Neuronal stem cell (in vitro differentiated cells): ENCODE results near the gene HOGA1. TPM values are rescaled to one million over a fixed set of nuclear protein-coding genes. Genes with fewer than 3 reads are reported as not detected.

Experiments used
- DNase-seq: peaks from one replicate; pipeline ENCODE4 v3.0.0-alpha.2; 2013; ENCODE audit warnings: low spot score
- H2AFZ ChIP-seq: one replicate; pipeline ENCODE4 v1.6.1; 2013; ENCODE audit warnings: mild to moderate bottlenecking, low read length, inconsistent platforms
- H2AK5ac ChIP-seq: 2 replicates; pipeline ENCODE4 v1.6.1; 2013; ENCODE audit warnings: low read depth, mild to moderate bottlenecking, inconsistent platforms, low read length, moderate library complexity, mixed read lengths
- H2BK120ac ChIP-seq: 2 replicates; pipeline ENCODE4 v1.6.1; 2013; ENCODE audit warnings: low read depth, mild to moderate bottlenecking, inconsistent platforms, low read length, moderate library complexity, mixed read lengths
- H2BK12ac ChIP-seq: one replicate; pipeline ENCODE4 v1.6.1; 2013; ENCODE audit warnings: low read length, inconsistent platforms
- H2BK15ac ChIP-seq: 2 replicates; pipeline ENCODE4 v1.6.1; 2013; ENCODE audit warnings: mild to moderate bottlenecking, low read length, inconsistent platforms, mixed read lengths
- H2BK5ac ChIP-seq: one replicate; pipeline ENCODE4 v1.6.1; 2013; ENCODE audit warnings: inconsistent platforms, mild to moderate bottlenecking, low read length, moderate library complexity
- H3K14ac ChIP-seq: one replicate; pipeline ENCODE4 v1.6.1; 2013; ENCODE audit warnings: low read length, inconsistent platforms
- H3K18ac ChIP-seq: 2 replicates; pipeline ENCODE4 v1.6.1; 2013; ENCODE audit warnings: low read length, inconsistent platforms
- H3K23ac ChIP-seq: 2 replicates; pipeline ENCODE4 v1.6.1; 2013; ENCODE audit warnings: low read depth, mild to moderate bottlenecking, mixed read lengths, low read length, inconsistent platforms; ENCODE audit not compliant: poor library complexity
- H3K27ac ChIP-seq: replicated peaks from 3 replicates; pipeline ENCODE4 v1.5.1; 2013; ENCODE audit warnings: low read length, inconsistent platforms
- H3K27me3 ChIP-seq, 3 experiments: 2 replicates each; pipeline ENCODE4 v1.6.1; 2013; ENCODE audit warnings: low read length in 3 of 3, mild to moderate bottlenecking in 2 of 3, inconsistent platforms in 1 of 3, low read depth in 1 of 3, mixed read lengths in 1 of 3, moderate library complexity in 1 of 3; ENCODE audit not compliant: control insufficient read depth in 3 of 3, insufficient read depth in 3 of 3
- H3K36me3 ChIP-seq, 2 donors: replicated peaks in 1 of 2; 2 replicates each; pipeline ENCODE4 v1.6.1; 2013; ENCODE audit warnings: low read length in 2 of 2; ENCODE audit not compliant: control insufficient read depth in 2 of 2, insufficient read depth in 2 of 2
- H3K4ac ChIP-seq: 2 replicates; pipeline ENCODE4 v1.6.1; 2013; ENCODE audit warnings: inconsistent platforms, mild to moderate bottlenecking, low read length, moderate library complexity
- H3K4me1 ChIP-seq, 2 donors: 1 replicate in 1 of 2; 2 replicates in 1 of 2; pipeline ENCODE4 v1.6.1; 2013; ENCODE audit warnings: low read length in 2 of 2, low read depth in 1 of 2; ENCODE audit not compliant: control insufficient read depth in 2 of 2, insufficient read depth in 1 of 2
- H3K4me2 ChIP-seq: one replicate; pipeline ENCODE4 v1.6.1; 2013; ENCODE audit warnings: mild to moderate bottlenecking, low read length, inconsistent platforms; ENCODE audit not compliant: insufficient read depth, poor library complexity, severe bottlenecking
- H3K4me3 ChIP-seq, 2 donors: 2 replicates each; pipeline ENCODE4 v1.5.1; 2013; ENCODE audit warnings: low read length in 2 of 2, mild to moderate bottlenecking in 2 of 2, inconsistent platforms in 1 of 2, moderate library complexity in 1 of 2
- H3K79me1 ChIP-seq: one replicate; pipeline ENCODE4 v1.6.1; 2013; ENCODE audit warnings: low read depth, mild to moderate bottlenecking, inconsistent platforms, low read length, moderate library complexity
- H3K9ac ChIP-seq: one replicate; pipeline ENCODE4 v1.6.1; 2013; ENCODE audit warnings: mild to moderate bottlenecking, low read depth, low read length, inconsistent platforms; ENCODE audit not compliant: poor library complexity
- H3K9me3 ChIP-seq, 2 donors: replicated peaks in 1 of 2; 2 replicates each; pipeline versions ENCODE3 to v1.6.1; 2013; ENCODE audit warnings: low read length in 2 of 2, mild to moderate bottlenecking in 2 of 2, inconsistent platforms in 1 of 2, low read depth in 1 of 2, mixed read lengths in 1 of 2, moderate library complexity in 1 of 2; ENCODE audit not compliant: control insufficient read depth in 2 of 2, insufficient read depth in 1 of 2
- H4K8ac ChIP-seq: one replicate; pipeline ENCODE4 v1.6.1; 2013; ENCODE audit warnings: low read depth, mild to moderate bottlenecking, inconsistent platforms, low read length, moderate library complexity
- H4K91ac ChIP-seq: one replicate; pipeline ENCODE4 v1.6.1; 2013; ENCODE audit warnings: low read length, low read depth, mild to moderate bottlenecking, inconsistent platforms; ENCODE audit not compliant: poor library complexity
- WGBS, 2 donors: extraction: QIAGEN DNeasy Blood & Tissue Kit; methylation state at CpG; one replicate each; pipeline ENCODE4 v1.1.7; 2013; ENCODE audit warnings: missing lambda C conversion rate in 2 of 2, mixed read lengths in 1 of 2; ENCODE audit not compliant: insufficient read length in 2 of 2, insufficient replicate concordance in 1 of 2; ENCODE audit errors: extremely low coverage in 2 of 2; 5-methylcytosine and 5-hydroxymethylcytosine counted together
- polyA plus RNA-seq, 2 experiments: library from polyadenylated mRNA; stranded (reverse); fragments of 200-250 nt; gene quantifications; one replicate each; pipeline ENCODE4 v1.2.3, GENCODE V29; 2013

The HOGA1 gene
- polyA plus RNA-seq (2013, experiment 1 of 2), result 0.24 TPM
- 0.24 TPM for polyA plus RNA-seq (2013, experiment 2 of 2)

- Histone ChIP-seq H4K8ac (no peak within 1 kb of the TSS), H3K18ac (peak within 1 kb of the TSS; percentile 62), H3K27me3 (peaks cover 0 to 3% (median 0%) of the 10 kb centered on the region in 3 experiments), H3K79me1 (no peaks in the 10 kb centered on the region), H2AFZ (peak within 1 kb of the TSS; percentile 82), H2BK5ac (no peak within 1 kb of the TSS), H3K4me2 (no peak within 1 kb of the TSS), H2BK15ac (peak within 1 kb of the TSS; percentile 60), H3K4ac (no peak within 1 kb of the TSS), H2BK12ac (peak within 1 kb of the TSS; percentile 14), H3K9ac (no peak within 1 kb of the TSS), H3K36me3 (no peaks in the 10 kb centered on the region), H2AK5ac (no peak within 1 kb of the TSS), H3K4me3 (no peak within 1 kb of the TSS), H3K27ac (no peak within 1 kb of the TSS), H3K9me3 (no peaks in the 10 kb centered on the region), H3K23ac (no peak within 1 kb of the TSS), H4K91ac (no peak within 1 kb of the TSS), H2BK120ac (no peak within 1 kb of the TSS), H3K14ac (peak within 1 kb of the TSS; percentile 48), H3K4me1 (peaks cover 2 to 8% of the 10 kb centered on the region in 2 donors)
- WGBS, 2 donors, result no CpG with 5 or more reads among the region's 5 CpGs
- DNase-seq, result no peak
Measured at GRCh38 chr10:97584060-97584797, at the start of gene HOGA1. HOGA1 (plus strand) TSS chr10:97584389; CDS start chr10:97584704, 315 bp downstream.

- H2BK12ac ChIP-seq, result no peak overlapping the region
- no peak overlapping the region for H4K91ac ChIP-seq
- H3K79me1 ChIP-seq, result no peaks in the 10 kb centered on the region
- no peak overlapping the region for H3K27ac ChIP-seq
- H3K9me3 ChIP-seq, result peaks cover 1 to 3% of the 10 kb centered on the region in 2 donors
- H3K36me3 ChIP-seq, result no peaks in the 10 kb centered on the region
- peaks cover 3 to 12% of the 10 kb centered on the region in 2 donors for H3K4me1 ChIP-seq
- WGBS, 2 donors, result no CpG with 5 or more reads among the region's 6 CpGs
- H2BK15ac ChIP-seq, result no peak overlapping the region
- no peak overlapping the region for H2AK5ac ChIP-seq
- H2BK120ac ChIP-seq, result no peak overlapping the region
- no peak overlapping the region for H2AFZ ChIP-seq
- H3K23ac ChIP-seq, result no peak overlapping the region
- no peaks in the 10 kb centered on the region for H3K27me3 ChIP-seq
- H3K4me2 ChIP-seq, result no peak overlapping the region
- no peak for DNase-seq
- no peak overlapping the region for H3K14ac ChIP-seq
- H4K8ac ChIP-seq, result no peak overlapping the region
- no peak overlapping the region for H3K4me3 ChIP-seq
- no peak overlapping the region for H2BK5ac ChIP-seq
- H3K18ac ChIP-seq, result no peak overlapping the region
- H3K4ac ChIP-seq, result no peak overlapping the region
- H3K9ac ChIP-seq, result no peak overlapping the region
Measured at GRCh38 chr10:97534746-97535367, 49.3 kb upstream of the HOGA1 start.

GRCh38 chr10:97537186-97537869 lies 46.9 kb upstream of the HOGA1 start:
- peaks cover 11 to 21% of the 10 kb centered on the region in 2 donors for H3K4me1 ChIP-seq
- H2BK15ac ChIP-seq, result no peak overlapping the region
- H3K14ac ChIP-seq, result no peak overlapping the region
- no peak overlapping the region for H2AK5ac ChIP-seq
- H2BK12ac ChIP-seq, result no peak overlapping the region
- no peak overlapping the region for H2BK5ac ChIP-seq
- no peak overlapping the region for H3K27ac ChIP-seq
- H3K18ac ChIP-seq, result peak overlapping the region; percentile 73
- WGBS, 2 donors, result no CpG with 5 or more reads among the region's 5 CpGs
- no peak overlapping the region for H4K8ac ChIP-seq
- no peak overlapping the region for H3K4me2 ChIP-seq
- H3K79me1 ChIP-seq, result no peaks in the 10 kb centered on the region
- H3K27me3 ChIP-seq, result no peaks in the 10 kb centered on the region
- no peak overlapping the region for H3K9ac ChIP-seq
- no peak overlapping the region for H2BK120ac ChIP-seq
- H3K23ac ChIP-seq, result no peak overlapping the region
- no peak for DNase-seq
- no peak overlapping the region for H2AFZ ChIP-seq
- no peak overlapping the region for H4K91ac ChIP-seq
- H3K4me3 ChIP-seq, result no peak overlapping the region
- no peaks in the 10 kb centered on the region for H3K36me3 ChIP-seq
- H3K4ac ChIP-seq, result no peak overlapping the region
- no peaks in the 10 kb centered on the region for H3K9me3 ChIP-seq

- Histone ChIP-seq H2AFZ (no peak overlapping the region), H3K36me3 (no peaks in the 10 kb centered on the region), H2BK120ac (no peak overlapping the region), H2BK5ac (no peak overlapping the region), H3K9me3 (no peaks in the 10 kb centered on the region), H2BK15ac (no peak overlapping the region), H3K23ac (no peak overlapping the region), H4K91ac (no peak overlapping the region), H3K4me3 (no peak overlapping the region), H2AK5ac (no peak overlapping the region), H3K4ac (no peak overlapping the region), H3K14ac (no peak overlapping the region), H3K27ac (no peak overlapping the region), H3K79me1 (no peaks in the 10 kb centered on the region), H3K18ac (no peak overlapping the region), H4K8ac (no peak overlapping the region), H3K27me3 (no peaks in the 10 kb centered on the region), H2BK12ac (no peak overlapping the region), H3K4me2 (no peak overlapping the region), H3K4me1 (peaks cover 18 to 25% of the 10 kb centered on the region in 2 donors), H3K9ac (no peak overlapping the region)
- no CpG with 5 or more reads among the region's 4 CpGs for WGBS, 2 donors
- DNase-seq, result no peak
Measured at GRCh38 chr10:97538411-97538810, 45.8 kb upstream of the HOGA1 start.
